ENCODE data around the gene PHF19.

DNA sequence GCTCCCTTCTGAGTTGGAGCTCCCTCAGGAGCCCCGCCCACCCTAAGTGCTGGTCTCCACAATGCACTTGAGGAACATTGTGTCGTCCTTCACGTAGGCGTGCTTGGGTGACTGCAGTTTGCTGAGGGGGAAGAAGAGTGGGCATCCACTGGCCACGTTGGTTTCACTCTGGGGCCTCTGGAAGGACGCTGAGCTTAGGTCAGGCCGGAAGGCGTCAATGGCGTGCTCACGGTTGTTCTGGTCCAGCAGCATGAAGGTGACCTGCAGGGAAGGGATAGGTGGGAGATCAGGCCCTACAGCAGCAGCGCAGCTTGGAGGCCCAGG, 28.0 kb upstream of the PHF19 start:
- TF ChIP-seq POLR2A (IDR thresholded peaks at IDR 0.05; ENCODE audit: extremely low read depth, insufficient read length) (no peak), MYC (IDR thresholded peaks at IDR 0.05; ENCODE audit: low read depth, low read length) (no peak)
- TF ChIP-seq, protein P1, sequence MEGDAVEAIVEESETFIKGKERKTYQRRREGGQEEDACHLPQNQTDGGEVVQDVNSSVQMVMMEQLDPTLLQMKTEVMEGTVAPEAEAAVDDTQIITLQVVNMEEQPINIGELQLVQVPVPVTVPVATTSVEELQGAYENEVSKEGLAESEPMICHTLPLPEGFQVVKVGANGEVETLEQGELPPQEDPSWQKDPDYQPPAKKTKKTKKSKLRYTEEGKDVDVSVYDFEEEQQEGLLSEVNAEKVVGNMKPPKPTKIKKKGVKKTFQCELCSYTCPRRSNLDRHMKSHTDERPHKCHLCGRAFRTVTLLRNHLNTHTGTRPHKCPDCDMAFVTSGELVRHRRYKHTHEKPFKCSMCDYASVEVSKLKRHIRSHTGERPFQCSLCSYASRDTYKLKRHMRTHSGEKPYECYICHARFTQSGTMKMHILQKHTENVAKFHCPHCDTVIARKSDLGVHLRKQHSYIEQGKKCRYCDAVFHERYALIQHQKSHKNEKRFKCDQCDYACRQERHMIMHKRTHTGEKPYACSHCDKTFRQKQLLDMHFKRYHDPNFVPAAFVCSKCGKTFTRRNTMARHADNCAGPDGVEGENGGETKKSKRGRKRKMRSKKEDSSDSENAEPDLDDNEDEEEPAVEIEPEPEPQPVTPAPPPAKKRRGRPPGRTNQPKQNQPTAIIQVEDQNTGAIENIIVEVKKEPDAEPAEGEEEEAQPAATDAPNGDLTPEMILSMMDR (IDR thresholded peaks at IDR 0.05; ENCODE audit: low read depth, low read length), result no peak
- TF ChIP-seq, protein P2, sequence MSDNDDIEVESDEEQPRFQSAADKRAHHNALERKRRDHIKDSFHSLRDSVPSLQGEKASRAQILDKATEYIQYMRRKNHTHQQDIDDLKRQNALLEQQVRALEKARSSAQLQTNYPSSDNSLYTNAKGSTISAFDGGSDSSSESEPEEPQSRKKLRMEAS (IDR thresholded peaks at IDR 0.05; ENCODE audit: low read depth, low read length), result no peak
